ENCODE data around the gene LSM14B.

DNA sequence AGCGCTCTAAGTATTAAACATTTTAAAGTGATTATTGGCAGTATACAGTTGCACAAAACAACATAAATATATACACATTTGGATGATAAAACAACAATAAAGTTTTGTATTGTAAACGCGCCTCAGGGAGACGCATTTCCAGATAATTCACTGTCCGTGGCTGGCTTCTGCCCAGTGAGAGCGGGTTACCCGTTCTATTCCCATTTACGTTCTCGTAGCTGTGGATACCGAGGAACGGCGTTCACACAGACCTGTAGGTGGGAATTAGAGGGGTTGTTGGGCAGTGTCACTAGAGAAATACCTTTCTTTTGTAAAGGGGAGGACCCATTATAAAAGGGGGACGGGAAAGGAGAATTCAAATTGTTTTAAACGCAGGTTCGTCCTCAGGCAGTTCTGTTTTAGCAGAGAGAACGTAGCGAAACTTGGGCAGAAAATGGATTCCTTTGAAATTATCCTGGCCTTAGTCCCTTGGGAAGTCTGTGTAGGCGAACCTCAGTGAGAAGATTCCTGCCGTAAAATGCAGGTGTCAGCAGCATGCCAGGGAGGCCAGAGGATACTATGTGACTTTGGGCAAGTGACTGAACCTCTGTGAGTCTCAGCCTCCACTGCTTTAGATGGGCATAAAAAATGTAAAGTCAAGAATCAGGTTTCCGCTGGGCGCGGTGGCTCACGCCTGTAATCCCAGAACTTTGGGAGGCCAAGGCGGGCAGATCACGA is 61.3 kb downstream of the LSM14B start:
- TF ChIP-seq, protein P1, sequence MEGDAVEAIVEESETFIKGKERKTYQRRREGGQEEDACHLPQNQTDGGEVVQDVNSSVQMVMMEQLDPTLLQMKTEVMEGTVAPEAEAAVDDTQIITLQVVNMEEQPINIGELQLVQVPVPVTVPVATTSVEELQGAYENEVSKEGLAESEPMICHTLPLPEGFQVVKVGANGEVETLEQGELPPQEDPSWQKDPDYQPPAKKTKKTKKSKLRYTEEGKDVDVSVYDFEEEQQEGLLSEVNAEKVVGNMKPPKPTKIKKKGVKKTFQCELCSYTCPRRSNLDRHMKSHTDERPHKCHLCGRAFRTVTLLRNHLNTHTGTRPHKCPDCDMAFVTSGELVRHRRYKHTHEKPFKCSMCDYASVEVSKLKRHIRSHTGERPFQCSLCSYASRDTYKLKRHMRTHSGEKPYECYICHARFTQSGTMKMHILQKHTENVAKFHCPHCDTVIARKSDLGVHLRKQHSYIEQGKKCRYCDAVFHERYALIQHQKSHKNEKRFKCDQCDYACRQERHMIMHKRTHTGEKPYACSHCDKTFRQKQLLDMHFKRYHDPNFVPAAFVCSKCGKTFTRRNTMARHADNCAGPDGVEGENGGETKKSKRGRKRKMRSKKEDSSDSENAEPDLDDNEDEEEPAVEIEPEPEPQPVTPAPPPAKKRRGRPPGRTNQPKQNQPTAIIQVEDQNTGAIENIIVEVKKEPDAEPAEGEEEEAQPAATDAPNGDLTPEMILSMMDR (conservative IDR thresholded peaks at IDR 0.05) = no peak
- no peak for TF ChIP-seq EZH2 (IDR thresholded peaks at IDR 0.05; ENCODE audit: low read depth)
